ENCODE data around the gene KRTAP5-4.
"Not testable (repeated sequence)": the region's sequence is repeated elsewhere in the genome, so short reads cannot be mapped to it uniquely, and the experiment has no call there.

KRTAP5-4 gene

GRCh38 chr11:1622086-1622485, at the start of gene KRTAP5-4:
Gene KRTAP5-4, minus strand, starts transcription at chr11:1622138. Its CDS starts 45 bp downstream, at chr11:1622093.
- TF ChIP-seq EZH2 (IDR thresholded peaks at IDR 0.05) (no peak), POLR2AphosphoS5 (IDR thresholded peaks at IDR 0.05; ENCODE audit: borderline replicate concordance, low read depth, low read length) (no peak), FOXP2 (optimal IDR thresholded peaks at IDR 0.05; ENCODE audit: control extremely low read depth, extremely low read length, insufficient read depth) (no peak)
- Histone ChIP-seq H3K9me3 (ENCODE audit: low read depth, low read length) (no peaks in the 10 kb centered on the region), H3K27ac (no peak within 1 kb of the TSS), H3K9ac (ENCODE audit: insufficient read length) (no peak within 1 kb of the TSS), H3K36me3 (ENCODE audit: insufficient read depth, low read length) (no peaks in the 10 kb centered on the region), H3K4me3 (no peak within 1 kb of the TSS)
- DNase-seq (ENCODE audit: low read depth, low spot score), result no peak

GRCh38 chr11:1671658-1672057, 49.7 kb upstream of the KRTAP5-4 start:
- no peak for DNase-seq (ENCODE audit: low read depth, low spot score)
- no peak overlapping the region for H3K9ac ChIP-seq (ENCODE audit: insufficient read length)
- TF ChIP-seq FOXP2 (optimal IDR thresholded peaks at IDR 0.05; ENCODE audit: control extremely low read depth, extremely low read length, insufficient read depth) (no peak), EZH2 (IDR thresholded peaks at IDR 0.05) (no peak), POLR2AphosphoS5 (IDR thresholded peaks at IDR 0.05; ENCODE audit: borderline replicate concordance, low read depth, low read length) (no peak)
- H3K36me3 ChIP-seq (ENCODE audit: insufficient read depth, low read length), result no peaks in the 10 kb centered on the region
- no peak overlapping the region for H3K27ac ChIP-seq
- H3K9me3 ChIP-seq (ENCODE audit: low read depth, low read length), result no peaks in the 10 kb centered on the region
- H3K4me3 ChIP-seq, result no peak overlapping the region

- DNase-seq (ENCODE audit: low read depth, low spot score), result no peak
- Histone ChIP-seq H3K36me3 (ENCODE audit: insufficient read depth, low read length) (no peaks in the 10 kb centered on the region), H3K9ac (ENCODE audit: insufficient read length) (no peak overlapping the region), H3K27ac (no peak overlapping the region), H3K9me3 (ENCODE audit: low read depth, low read length) (no peaks in the 10 kb centered on the region), H3K4me3 (no peak overlapping the region)
- TF ChIP-seq EZH2 (IDR thresholded peaks at IDR 0.05), result no peak
- TF ChIP-seq POLR2AphosphoS5 (IDR thresholded peaks at IDR 0.05; ENCODE audit: borderline replicate concordance, low read depth, low read length), result no peak
- TF ChIP-seq FOXP2 (optimal IDR thresholded peaks at IDR 0.05; ENCODE audit: control extremely low read depth, extremely low read length, insufficient read depth), result no peak
Measured at GRCh38 chr11:1670905-1671371, 49.0 kb upstream of the KRTAP5-4 start.

- not testable (repeated sequence) for H3K27ac ChIP-seq; DNase-seq (ENCODE audit: low read depth, low spot score); H3K9me3 ChIP-seq (ENCODE audit: low read depth, low read length); H3K9ac ChIP-seq (ENCODE audit: insufficient read length); H3K36me3 ChIP-seq (ENCODE audit: insufficient read depth, low read length); H3K4me3 ChIP-seq
Measured at GRCh38 chr11:1670457-1670856, 48.5 kb upstream of the KRTAP5-4 start.

- Histone ChIP-seq H3K4me3 (no peak overlapping the region), H3K9ac (ENCODE audit: insufficient read length) (no peak overlapping the region), H3K9me3 (ENCODE audit: low read depth, low read length) (no peaks in the 10 kb centered on the region), H3K36me3 (ENCODE audit: insufficient read depth, low read length) (no peaks in the 10 kb centered on the region), H3K27ac (no peak overlapping the region)
- no peak for TF ChIP-seq FOXP2 (optimal IDR thresholded peaks at IDR 0.05; ENCODE audit: control extremely low read depth, extremely low read length, insufficient read depth)
- no peak for TF ChIP-seq POLR2AphosphoS5 (IDR thresholded peaks at IDR 0.05; ENCODE audit: borderline replicate concordance, low read depth, low read length)
- no peak for TF ChIP-seq EZH2 (IDR thresholded peaks at IDR 0.05)
- DNase-seq (ENCODE audit: low read depth, low spot score), result no peak
Measured at GRCh38 chr11:1669546-1670218, 47.7 kb upstream of the KRTAP5-4 start.

GRCh38 chr11:1668911-1669473, 47.1 kb upstream of the KRTAP5-4 start:
- TF ChIP-seq POLR2AphosphoS5 (IDR thresholded peaks at IDR 0.05; ENCODE audit: borderline replicate concordance, low read depth, low read length) (no peak), FOXP2 (optimal IDR thresholded peaks at IDR 0.05; ENCODE audit: control extremely low read depth, extremely low read length, insufficient read depth) (no peak), EZH2 (IDR thresholded peaks at IDR 0.05) (peak; percentile 45)
- Histone ChIP-seq H3K36me3 (ENCODE audit: insufficient read depth, low read length) (no peaks in the 10 kb centered on the region), H3K9me3 (ENCODE audit: low read depth, low read length) (no peaks in the 10 kb centered on the region), H3K9ac (ENCODE audit: insufficient read length) (no peak overlapping the region), H3K4me3 (no peak overlapping the region), H3K27ac (no peak overlapping the region)
- DNase-seq (ENCODE audit: low read depth, low spot score), result no peak

- TF ChIP-seq EZH2 (IDR thresholded peaks at IDR 0.05) (no peak), POLR2AphosphoS5 (IDR thresholded peaks at IDR 0.05; ENCODE audit: borderline replicate concordance, low read depth, low read length) (no peak), FOXP2 (optimal IDR thresholded peaks at IDR 0.05; ENCODE audit: control extremely low read depth, extremely low read length, insufficient read depth) (no peak)
- no peak for DNase-seq (ENCODE audit: low read depth, low spot score)
- Histone ChIP-seq H3K27ac (no peak overlapping the region), H3K9me3 (ENCODE audit: low read depth, low read length) (no peaks in the 10 kb centered on the region), H3K4me3 (no peak overlapping the region), H3K36me3 (ENCODE audit: insufficient read depth, low read length) (no peaks in the 10 kb centered on the region), H3K9ac (ENCODE audit: insufficient read length) (no peak overlapping the region)
Measured at GRCh38 chr11:1667906-1668305, 46.0 kb upstream of the KRTAP5-4 start.

GRCh38 chr11:1667121-1667850, 45.3 kb upstream of the KRTAP5-4 start:
- Histone ChIP-seq H3K9me3 (ENCODE audit: low read depth, low read length) (no peaks in the 10 kb centered on the region), H3K36me3 (ENCODE audit: insufficient read depth, low read length) (no peaks in the 10 kb centered on the region), H3K9ac (ENCODE audit: insufficient read length) (no peak overlapping the region), H3K27ac (no peak overlapping the region), H3K4me3 (no peak overlapping the region)
- DNase-seq (ENCODE audit: low read depth, low spot score), result no peak
- no peak for TF ChIP-seq FOXP2 (optimal IDR thresholded peaks at IDR 0.05; ENCODE audit: control extremely low read depth, extremely low read length, insufficient read depth)
- TF ChIP-seq POLR2AphosphoS5 (IDR thresholded peaks at IDR 0.05; ENCODE audit: borderline replicate concordance, low read depth, low read length), result no peak
- no peak for TF ChIP-seq EZH2 (IDR thresholded peaks at IDR 0.05)
